NCI-H2171 treated with DMSO at 0.1 percent for 48 hours (cell line): Measurements from ENCODE around the gene NIPSNAP2.
"Not testable (repeated sequence)": the region's sequence is repeated elsewhere in the genome, so short reads cannot be mapped to it uniquely, and the experiment has no call there.

ENCODE experiments used
- DNase-seq: peaks from one replicate; lab custom pipeline; 2025; lab: John Stamatoyannopoulos, UW

Gene NIPSNAP2

DNA sequence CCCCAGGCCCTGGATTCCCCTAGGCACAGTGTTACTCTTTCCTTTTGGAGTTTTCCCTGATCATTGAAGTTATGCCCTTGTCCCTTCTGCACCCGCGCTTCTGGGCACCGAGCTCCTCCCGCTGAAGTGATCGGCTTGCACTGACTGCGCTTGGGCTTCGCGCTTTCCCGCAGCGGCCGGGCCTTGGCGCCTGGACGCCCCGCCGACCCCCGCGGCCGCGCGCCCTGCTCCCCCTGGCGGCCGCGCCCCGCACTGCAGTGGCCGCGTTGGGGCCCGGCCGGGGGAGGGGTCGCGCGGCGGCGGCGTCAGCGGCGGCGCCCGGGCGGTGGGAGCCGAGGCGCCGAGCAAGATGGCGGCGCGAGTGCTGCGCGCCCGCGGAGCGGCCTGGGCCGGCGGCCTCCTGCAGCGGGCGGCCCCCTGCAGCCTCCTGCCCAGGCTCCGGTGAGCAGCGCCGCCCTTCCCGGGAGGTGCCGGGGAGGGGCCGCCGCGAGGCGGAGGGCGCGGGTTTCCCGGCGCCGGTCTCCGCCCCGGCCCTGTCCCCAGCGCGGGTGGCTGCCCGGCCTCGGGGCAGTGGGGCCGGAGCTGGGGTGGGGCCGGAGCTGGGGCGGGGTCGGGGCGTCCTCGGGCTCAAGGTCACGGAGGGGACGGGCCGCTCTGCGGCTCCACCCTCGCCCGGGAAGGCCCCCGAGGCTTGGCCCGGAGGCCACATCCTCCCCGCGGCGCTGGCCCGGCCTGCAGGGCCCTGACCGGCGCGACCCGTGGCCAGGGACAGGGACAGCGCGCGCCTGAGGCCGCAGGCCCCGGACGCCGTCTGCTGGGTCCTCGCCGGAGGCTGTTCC is at the start of gene NIPSNAP2:
TSS of gene NIPSNAP2 (plus strand) at position 325 of the 839 bp plus-strand sequence. CDS start at position 350, 25 bp downstream.
- DNase-seq: peak; percentile 55

DNA sequence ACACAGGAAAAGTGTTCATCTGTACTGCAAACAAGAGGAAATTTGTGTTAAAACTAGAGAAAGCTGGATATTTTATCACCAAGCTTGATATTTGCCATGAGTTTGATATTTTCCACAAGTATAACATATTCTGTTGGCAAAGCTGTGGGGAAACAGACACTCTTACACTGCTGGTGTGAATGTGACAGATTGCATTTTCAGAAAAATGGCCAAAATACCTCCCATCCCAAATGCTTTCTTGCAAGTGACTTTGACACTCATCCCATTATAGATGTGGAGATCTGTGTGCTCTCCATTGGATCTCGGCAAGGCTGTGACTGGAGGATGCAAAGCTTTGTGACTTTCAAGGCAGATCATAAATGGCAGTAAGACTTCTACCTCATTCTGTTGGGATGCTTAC is 46.6 kb upstream of the NIPSNAP2 start:
- DNase-seq: no peak

DNA sequence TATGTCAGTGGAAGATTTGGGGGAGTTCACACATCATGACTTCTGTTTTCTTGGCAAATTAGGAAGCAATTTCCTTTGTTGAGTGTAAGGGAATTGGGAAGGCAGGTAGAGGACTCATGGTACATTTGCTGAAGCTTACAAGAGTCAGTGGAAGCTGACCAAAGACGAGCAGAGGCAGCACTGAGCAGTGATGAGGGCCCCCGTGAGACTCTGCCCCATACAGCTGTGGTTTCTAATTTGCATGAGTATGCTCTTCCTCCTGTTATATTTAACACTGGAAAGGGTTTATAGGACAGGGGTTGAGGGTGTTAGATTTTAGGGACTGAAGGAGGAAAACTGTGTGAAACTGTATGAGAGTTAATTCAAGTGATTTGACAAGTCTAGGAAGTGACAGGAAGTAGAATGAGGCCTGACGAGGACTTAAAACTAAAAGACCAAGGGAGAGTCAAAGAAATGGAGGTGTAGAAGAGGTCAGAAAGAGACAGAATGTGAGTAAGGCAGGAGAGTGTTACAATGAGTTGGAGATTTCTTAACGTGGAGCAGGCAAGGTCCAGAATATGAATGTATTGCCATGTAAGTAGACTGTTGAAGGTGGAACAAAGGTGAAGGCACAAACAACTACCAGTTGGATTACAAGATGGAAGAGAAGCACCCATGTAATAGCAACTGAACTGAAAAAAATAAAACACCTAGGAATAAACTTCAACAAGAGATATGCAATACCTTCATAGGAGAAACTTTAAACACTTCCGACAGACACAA is 36.2 kb upstream of the NIPSNAP2 start:
- no peak for DNase-seq

DNA sequence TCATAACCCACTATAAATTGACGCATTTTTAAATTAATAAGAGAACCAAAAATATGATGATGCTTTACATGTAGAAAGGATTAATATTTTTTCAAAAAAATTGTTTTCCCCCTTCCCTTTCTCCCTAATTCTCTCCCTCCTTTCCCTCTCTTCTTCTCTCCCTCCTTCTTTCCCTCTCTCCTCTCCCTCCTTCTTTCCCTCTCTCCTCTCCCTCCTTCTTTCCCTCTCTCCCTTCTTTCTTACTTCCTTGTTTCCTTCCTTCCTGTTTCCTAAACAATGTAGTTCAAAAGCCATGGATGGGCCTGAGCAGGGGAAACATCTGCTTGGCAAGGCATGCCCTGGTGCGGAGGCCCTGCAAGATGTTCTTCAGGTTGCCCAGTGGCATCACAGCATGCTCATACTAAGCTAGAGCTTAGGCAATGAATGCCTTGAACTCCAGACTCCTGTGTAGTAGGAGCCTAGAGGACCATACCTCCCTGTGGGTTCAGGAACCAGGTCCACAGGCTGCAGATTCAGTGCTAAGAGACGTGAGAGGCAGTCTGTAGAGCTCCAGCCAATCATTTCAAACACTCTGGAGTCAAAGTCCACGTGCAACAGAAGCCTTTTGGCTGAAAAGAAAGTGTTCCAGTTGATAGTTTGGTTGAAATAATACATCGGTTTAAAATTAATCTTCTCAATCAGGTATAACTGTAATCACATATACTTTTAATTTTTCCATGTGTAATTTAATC is 32.8 kb upstream of the NIPSNAP2 start:
- DNase-seq: no peak

DNA sequence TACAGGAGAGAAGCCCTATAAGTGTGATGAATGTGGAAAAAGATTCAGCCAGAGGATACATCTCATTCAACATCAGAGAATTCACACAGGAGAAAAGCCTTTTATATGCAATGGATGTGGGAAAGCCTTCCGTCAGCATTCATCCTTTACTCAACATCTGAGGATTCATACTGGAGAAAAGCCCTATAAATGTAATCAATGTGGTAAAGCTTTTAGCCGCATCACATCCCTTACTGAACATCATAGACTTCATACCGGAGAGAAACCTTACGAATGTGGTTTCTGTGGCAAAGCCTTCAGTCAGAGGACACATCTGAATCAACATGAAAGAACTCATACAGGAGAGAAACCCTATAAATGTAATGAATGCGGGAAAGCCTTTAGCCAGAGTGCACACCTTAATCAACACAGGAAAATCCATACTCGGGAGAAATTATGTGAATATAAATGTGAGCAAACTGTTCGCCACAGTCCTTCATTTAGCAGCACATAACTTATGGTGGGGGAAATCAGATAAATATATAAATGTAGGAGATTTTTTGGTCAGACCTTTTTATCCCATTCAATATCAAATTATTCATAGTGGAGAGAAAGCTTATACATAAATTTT is 24.8 kb upstream of the NIPSNAP2 start:
- no peak for DNase-seq

DNA sequence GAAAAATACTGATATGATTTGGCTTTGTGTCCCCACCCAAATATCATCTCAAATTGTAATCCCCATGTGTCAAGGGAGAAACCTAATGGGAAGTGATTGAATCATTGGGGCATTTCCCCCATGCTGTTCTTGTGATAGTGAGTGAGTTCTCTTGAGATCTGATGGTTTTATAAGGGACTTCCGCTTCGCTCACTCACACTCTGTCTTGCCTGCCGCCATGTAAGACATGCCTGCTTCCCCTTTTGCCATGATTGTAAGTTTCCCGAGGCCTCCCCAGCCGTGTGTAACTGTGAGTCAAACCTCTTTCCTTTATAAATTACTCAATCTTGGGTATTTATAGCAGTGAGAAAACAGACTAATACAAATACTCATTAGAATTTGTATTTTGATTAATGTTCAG is 17.8 kb upstream of the NIPSNAP2 start:
- no peak for DNase-seq

DNA sequence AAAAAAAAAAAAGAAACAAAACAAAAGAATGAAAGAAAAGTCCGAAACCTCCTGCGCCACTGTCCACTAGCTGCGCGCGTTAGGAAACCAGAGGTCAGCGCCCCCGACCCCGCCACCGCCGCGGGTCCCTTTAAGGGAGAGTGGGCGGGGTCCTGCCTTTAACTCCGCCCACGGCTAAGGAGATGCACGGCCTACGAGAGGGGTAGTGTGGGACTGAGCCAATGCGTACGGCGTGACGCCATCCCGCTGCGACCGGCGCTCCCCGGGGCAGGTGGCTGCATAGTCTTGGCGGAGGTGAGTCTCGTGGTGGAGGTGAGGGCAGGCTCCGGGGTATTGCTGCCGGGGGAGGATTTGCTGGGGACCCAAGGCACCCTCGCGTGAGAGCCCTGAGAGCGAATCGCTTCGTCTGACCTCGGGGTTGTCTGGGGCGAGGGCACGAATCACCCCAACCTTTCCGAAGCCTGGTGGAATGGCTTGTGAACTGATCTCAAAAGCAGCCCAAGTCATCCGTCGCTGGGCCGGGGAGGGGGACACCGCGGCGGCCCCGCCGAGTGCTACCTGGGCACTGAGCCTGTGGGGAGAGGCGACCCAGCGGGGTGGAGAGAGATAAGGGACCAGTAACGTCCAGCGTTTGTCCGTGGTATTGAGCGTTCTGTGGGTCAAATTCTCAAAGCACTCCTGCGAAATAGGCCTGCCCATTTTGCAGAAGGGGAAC is 12.6 kb upstream of the NIPSNAP2 start, which contains the start of gene MRPS17:
TSS of gene MRPS17 (plus strand) at position 241 of the 715 bp plus-strand sequence. CDS start 1,319 bp downstream, outside the sequence.
- peak; percentile 91 for DNase-seq

DNA sequence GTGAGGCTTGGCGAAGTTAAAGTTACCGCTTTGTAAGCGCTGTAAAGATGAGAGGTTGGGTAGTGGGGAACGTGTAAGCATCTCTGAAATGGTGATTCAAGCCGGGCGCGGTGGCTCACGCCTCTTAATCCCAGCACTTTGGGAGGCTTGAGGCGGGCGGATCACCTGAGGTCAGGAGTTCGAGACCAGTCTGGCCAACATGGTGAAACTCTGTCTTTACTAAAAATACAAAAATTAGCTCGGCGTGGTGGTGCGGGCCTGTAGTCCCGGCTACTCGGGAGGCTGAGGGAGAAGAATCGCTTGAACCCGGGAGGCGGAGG is 12.1 kb upstream of the NIPSNAP2 start:
- not testable (repeated sequence) for DNase-seq

DNA sequence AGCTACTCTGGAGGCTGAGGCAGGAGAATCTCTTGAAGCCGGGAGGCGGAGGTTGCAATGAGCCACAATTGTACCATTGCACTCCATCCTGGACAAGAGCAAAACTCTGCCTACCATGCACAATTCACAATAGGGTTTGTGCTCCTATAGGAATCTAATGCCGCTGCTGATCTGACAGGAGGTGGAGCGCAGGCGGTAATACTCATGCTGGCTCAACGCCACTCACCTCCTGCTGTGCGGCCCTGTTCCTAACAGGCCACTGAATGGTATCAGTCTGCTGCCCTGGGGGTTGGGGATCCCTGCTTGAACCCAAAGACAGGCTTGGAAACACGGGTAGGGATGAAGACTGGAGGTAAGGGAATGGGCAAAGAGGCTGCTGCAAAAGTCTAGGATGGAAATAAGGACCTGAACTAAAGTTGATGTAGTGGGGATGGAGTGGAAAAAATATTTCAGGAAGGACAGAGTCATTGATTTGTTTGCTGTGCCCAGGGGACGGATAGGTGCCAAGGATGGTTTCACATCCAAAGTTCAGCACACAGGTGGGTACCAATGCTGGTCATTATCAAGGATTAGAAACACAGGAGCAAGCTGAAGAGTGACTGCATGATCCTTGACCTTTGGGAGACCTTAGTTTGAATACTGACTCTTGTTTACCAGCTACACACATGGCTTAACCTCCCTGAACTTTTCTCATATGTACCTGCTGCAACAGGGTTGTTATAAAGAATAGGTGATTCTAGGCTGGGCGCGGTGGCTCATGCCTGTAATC is 10.5 kb upstream of the NIPSNAP2 start:
- DNase-seq: no peak

DNA sequence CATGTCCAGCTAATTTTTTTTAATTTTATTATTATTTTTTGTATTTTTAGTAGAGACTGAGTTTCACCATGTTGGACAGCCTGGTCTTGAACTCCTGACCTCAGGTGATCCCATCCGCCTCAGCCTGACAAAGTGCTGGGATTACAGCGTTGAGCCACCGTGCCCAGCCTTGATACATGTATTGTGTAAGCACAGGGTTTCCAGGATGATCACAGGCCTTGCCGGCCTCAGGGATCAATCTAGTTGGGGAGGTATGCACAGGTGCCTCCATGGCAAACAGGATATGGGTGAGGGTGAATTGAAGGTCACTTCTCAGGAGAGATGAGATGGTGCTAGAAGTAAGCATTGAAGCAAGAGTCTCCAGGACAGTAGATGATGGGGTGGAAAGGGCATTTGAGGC is 7.2 kb upstream of the NIPSNAP2 start:
- DNase-seq: no peak

DNA sequence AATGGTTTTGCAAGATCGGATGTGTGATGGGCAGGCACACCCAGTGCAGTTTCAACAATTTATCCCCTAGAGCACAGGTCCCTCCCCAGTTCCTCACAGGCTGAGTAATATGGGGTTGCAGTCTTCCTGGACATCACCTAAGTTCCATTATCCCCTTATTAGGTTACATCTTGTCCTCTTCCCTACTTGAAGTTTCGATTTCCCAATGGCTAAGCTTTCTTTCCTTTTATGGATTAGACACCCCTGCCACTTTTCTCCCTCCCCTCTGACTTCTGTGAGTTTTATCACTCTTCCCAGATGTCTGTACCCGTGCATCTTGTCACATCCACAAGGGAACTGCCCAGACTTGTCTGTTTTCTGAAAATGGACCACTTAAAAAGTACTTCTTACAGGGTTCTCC is 2.4 kb upstream of the NIPSNAP2 start:
- no peak for DNase-seq

DNA sequence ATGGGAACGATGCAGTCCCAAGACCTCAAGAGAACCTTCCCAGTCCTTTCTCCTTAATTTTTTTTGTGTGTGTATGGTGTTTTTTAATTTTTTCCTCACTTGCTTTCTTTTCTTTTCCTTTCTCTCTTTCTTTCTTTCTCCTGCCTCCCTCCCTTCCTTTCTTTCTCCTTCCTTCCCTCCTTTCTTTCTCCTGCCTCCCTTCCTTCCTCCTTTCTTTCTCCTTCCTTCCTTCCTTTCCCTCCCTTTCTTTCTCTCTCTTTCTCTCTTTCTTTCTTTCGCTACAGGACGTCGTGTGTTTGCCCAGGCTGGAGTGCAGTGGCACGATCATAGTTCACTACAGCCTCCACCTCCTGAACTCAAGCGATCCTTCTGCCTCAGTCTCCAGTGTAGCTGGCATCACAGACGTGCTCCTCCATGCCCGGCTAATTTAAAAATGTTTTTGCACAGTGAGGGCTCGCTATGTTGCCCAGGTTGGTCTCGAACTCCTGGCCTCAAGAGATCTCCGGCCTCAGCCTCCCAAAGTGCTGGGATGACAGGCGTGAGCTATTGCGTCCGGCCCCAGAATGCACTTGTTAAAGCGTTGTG is 709 bp upstream of the NIPSNAP2 start:
- no peak for DNase-seq

DNA sequence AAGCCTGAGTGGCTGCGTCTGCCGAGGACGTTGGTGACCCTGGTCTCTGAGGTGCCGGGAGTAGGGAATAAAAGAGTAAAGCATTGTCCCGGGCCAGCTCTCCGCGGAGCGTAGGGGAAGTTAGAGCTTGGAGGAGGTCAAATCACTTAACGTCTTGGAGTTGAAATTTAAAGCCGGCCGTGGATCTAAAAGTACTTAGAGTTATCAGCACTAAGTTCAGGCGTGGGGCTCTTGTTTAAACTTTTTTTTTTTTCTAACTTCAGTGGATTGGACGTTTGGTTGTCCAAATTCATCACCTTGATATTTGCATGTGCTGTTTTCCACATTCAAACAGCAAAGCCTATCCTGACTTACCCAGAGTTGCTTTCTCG is 700 bp downstream of the NIPSNAP2 start:
- peak; percentile 24 for DNase-seq

DNA sequence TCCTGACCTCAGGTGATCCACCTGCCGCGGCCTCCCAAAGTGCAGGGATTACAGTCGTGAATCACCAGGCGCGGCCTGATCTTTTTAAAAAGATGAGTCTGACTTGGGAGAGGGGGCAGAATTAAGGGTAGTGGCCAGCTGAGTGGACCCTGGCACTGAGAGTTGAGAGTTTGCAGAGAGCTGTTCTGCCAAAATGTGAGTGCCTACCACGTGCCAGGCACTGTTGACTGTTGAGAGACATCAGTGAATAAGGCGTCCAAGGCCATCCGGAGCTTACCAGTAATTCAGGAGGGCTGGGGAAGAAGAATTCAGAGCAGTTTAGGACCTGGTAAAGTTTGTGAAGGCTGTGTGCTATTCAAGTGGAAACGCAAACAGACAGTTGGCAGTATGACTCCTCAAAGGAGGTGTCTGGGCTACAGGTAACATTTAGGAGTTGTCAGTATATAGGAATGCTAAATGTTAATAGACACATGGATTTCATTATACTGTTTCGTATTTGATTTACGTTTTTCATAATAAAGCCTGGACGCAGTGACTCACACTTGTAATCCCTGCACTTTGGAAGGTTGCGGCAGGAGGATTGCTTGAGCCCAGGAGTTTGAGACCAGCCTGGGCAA is 1.5 kb downstream of the NIPSNAP2 start:
- no peak for DNase-seq

DNA sequence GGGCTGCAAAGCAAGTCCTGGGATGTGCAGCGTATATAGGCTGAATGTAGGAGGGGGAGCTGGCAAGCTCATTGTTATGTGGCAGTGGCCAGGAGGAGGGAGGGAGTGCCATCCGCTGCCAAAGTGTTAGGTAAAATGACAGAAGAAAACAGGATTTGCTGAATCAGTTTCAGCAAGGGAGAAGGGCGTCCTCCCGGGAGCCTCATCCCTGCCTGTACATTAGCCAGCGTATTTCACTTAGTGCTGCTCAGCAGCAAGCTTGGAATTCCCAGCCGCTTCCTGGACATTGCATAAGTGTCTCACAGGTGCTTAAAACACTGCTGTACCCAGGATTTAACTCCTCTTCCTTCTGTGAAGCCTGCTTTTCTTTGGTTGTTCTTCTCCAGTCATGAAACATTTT is 2.5 kb downstream of the NIPSNAP2 start:
- no peak for DNase-seq

DNA sequence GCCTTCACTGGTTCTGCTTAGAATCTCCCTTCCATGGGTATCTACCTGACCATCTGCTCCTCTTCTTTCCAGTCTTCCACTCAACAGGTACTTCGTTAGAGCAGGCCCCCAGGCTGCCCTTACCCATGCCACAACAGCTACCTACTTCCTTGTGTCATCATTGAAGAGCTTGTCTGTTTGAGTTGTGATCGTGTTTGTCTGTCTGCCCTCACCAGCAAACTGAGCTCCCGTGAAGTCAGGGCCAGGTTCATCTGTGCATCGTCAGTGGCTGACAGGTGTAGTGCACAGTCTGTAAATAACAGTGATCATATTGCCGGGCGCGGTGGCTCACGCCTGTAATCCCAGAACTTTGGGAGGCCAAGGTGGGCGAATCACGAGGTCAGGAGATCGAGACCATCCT is 5.0 kb downstream of the NIPSNAP2 start:
- no peak for DNase-seq

DNA sequence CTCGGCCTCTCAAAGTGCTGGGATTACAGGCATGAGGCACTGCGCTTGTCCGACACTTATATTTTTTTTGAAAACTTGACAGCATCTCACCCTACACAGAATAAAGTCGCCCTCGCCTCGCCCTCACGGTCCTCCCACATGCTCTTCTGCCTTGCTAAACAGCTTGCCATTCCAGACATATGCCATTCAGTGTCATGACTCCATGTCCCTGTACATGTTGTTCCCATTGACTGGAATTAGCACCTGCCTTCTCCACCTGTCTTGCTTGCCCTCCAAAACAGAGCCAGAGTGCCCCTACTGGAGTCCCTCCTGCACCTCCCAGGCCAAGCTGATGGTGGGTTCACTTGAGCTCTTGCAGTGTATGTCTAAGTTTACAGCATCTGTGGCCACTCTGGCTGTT is 6.2 kb downstream of the NIPSNAP2 start:
- no peak for DNase-seq

DNA sequence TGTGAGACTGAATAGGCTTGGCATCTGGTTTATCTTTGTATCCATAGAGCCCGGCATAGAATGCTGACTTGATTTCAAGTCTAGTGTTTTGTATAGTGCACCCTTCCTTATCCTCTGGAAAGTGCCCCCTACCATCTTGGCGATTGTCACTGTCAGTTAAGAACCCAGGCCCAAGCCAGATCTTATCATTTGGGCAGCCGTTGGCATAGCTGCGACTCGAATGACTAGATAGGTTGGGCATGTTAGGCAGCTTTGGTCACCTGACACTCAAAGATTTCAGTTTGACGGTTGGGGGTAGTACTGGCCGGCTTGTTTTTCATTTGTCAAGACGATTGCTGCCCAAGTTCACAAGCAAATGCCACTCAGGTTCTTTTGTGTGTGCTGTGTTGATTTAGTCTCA is 6.6 kb downstream of the NIPSNAP2 start:
- no peak for DNase-seq

DNA sequence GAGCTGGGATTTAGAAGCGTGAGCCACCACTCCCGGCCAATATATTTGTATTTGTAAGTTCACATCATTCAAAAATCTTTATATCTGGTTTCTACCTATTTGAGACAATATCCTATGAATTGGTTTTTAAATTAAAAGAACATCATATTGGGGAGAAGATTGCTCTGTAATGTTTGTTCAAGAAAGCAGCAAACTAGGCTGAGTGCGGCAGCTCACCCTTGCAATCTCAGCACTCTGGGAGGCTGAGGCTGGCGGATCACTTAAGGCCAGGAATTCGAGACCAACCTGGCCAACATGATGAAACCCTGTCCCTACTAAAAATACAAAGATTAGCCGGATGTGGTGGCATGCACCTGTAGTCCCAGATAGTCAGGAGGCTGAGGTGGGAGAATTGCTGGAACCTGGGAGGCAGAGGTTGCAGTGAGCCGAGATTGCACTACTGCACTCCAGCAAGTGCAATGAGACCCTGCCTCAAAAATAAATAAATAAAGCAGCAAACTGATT is 9.4 kb downstream of the NIPSNAP2 start:
- DNase-seq: no peak
